ENCODE data around the gene SUFU.

The SUFU gene

DNA sequence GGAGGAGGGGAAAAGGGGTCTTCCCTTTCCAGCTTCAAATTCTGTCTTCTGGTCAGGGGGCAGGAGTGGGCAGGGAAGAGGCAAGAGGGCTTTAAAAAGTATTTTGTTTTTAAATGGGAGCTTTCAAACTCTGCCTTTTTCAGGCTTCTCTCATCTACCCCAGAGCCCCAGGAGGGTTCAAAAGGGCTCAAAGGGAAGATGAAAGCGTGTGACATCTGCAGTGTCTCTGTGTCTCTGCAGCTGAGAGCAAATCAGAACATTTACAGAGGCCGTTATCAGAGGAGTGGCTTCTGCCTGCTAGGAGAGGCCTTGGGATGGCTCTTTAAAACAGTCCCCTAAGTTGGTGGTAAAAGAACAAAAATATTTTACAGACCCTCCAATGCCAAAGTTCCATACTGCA is 170.8 kb downstream of the SUFU start:
- DNase-seq (ENCODE audit: low read depth) = no peak

- no peak for DNase-seq (ENCODE audit: low read depth)
Observed at GRCh38 chr10:102675011-102675665, 171.4 kb downstream of the SUFU start.

- no peak for DNase-seq (ENCODE audit: low read depth)
Observed at GRCh38 chr10:102675666-102676533, 172.1 kb downstream of the SUFU start.

DNA sequence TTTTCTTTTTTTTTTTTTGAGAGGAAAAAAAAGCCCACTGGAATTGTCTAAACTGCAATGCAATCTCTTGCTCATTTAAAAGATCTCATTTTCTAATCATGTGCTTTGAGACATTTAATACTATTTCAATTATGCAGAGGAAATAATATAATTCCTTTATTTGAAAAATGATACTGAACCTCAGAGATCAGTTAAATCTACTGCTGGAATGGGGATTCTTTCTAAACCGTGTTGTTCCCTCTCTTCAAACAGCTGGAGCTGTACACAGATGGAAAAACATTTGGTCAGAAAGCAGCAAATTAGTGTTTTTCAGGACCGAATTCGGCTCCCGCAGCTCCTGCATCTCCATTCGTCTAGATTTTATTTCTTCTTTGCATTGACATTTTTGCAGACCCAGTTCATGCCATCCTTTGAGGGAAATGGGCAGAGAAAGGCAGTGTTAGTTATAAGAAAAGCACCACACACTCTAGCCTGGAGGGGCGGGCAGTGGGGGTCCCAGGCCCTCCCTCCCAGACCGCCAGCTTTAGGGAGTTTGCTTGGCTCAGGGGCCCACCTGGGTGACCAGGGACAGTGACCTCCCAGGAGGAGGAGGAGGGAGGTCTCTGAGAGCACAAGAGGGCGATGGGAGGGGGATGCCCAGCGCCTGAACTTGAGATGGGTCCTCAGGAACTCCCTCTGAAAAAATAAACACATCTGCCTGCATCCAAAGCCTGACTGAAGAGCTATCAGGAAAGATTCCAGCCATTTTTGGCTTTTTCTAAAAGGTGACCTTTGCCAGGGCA is 173.0 kb downstream of the SUFU start:
- DNase-seq (ENCODE audit: low read depth) = no peak

DNA sequence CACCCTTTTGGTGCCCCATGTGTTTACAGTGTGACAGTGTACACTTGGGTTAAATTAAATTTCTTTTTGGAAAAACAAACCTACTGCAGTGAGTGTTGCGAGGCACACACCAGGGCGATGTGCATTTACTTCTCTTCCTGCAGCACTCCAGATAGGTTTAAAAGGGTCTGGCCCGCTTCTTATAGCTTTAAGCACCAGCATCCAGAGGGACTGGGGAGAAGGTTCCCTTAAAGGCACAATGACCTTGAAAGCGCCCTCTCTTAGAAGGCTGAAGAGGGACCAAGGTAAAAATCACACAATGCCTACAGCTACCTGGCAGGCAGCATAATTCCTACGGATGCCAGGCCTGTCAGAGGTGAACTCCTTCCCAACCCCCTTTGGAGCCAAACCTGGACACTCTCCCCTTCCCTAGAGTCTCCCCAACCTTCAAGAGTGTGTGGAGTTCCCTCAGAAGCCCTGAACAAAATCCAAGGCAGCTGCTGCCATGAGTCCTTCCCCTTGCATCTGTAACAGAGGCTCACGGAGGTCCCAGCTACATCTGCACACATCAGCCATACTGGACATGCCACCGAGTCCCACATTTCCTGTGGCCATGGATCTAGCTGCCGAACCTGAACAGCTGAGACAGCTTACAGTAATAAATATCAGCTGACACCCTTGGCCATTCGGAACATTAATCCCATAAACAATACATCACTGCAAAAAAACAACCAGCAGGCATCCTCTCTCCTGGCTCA is 173.7 kb downstream of the SUFU start:
- DNase-seq (ENCODE audit: low read depth) = no peak

GRCh38 chr10:102678068-102678400 is 174.3 kb downstream of the SUFU start:
- DNase-seq (ENCODE audit: low read depth) = no peak

- DNase-seq (ENCODE audit: low read depth) = no peak
Observed at GRCh38 chr10:102678842-102679289, 175.1 kb downstream of the SUFU start.

DNA sequence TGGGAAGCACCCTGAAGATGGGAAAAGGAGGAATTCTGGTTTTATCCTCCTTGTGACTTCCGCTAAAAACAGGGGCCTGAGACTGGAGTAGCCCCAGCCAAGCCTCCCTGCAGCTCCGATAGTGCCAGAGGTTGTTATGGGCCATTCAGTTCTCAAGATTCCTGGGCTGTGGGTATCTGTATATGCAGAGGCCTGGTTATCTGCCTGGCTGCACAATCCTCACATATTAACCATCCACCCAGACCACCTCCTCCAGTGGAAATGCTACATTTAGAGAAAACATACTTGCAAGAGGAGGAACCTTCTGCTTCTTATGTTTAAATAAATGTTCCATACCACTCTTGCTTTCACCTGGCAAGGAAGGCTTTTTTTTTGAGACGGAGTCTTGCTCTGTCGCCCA is 175.8 kb downstream of the SUFU start:
- no peak for DNase-seq (ENCODE audit: low read depth)

GRCh38 chr10:102681696-102682095 is 177.9 kb downstream of the SUFU start:
- no peak for DNase-seq (ENCODE audit: low read depth)

- DNase-seq (ENCODE audit: low read depth) = no peak
Observed at GRCh38 chr10:102682416-102682815, 178.6 kb downstream of the SUFU start.

DNA sequence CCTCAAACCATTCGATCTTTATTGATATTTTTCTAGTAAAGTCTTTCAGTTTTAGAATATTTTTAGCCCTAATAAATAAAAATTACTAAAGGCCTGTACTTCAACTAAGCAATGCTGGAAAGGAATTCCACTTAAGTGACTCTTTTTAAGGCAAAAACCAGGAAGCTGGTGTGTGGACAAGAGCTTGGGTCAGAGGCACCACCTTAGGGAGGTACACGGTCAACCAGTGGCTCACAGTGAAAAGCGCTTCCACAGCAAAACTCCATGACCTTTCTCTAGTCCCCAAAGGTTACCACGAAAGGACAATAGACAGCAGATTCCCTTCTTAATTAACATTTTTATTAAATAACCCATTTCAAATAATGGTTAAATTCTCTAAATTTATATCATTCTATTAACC is 179.2 kb downstream of the SUFU start:
- DNase-seq (ENCODE audit: low read depth) = no peak
